Panc1 (cell line): ENCODE data around the gene TAS2R20. TPM values are rescaled to one million over a fixed set of nuclear protein-coding genes. Genes with fewer than 3 reads are reported as not detected.
"Not testable (repeated sequence)": the region's sequence is repeated elsewhere in the genome, so short reads cannot be mapped to it uniquely, and the experiment has no call there.

Source experiments
- ATAC-seq: fragments of 200-7000 bp; cut with Tn5 transposase; 2 replicates; pipeline ENCODE4 v1.9.1; 2020; ENCODE audit warnings: mild to moderate bottlenecking, moderate library complexity
- Bru-seq: library from RNA; stranded (reverse); fragments of 400-500 nt; gene quantifications from one replicate; lab custom pipeline; 2021; lab: Mats Ljungman, UMichigan
- BruChase-seq, 2 experiments: library from RNA; stranded (reverse); fragments of 400-500 nt; gene quantifications; one replicate each; lab custom pipeline; 2021; lab: Mats Ljungman, UMichigan
- BruUV-seq: library from RNA; stranded (reverse); fragments of 400-500 nt; replicated peaks from 2 replicates; lab custom pipeline; 2021; lab: Mats Ljungman, UMichigan
- CTCF ChIA-PET: fragments of 300-600 bp; sonication (Branson Sonifier 250); formaldehyde crosslinking; loops from one replicate; lab custom pipeline; 2022; ENCODE audit warnings: antibody characterized with exemption; lab: Charles Lee
- POLR2A ChIA-PET: fragments of 300-600 bp; sonication (Branson Sonifier 250); formaldehyde crosslinking; loops from one replicate; lab custom pipeline; 2022; ENCODE audit warnings: antibody characterized with exemption; lab: Charles Lee
- DNase-seq: peaks from one replicate; pipeline ENCODE4 v3.0.0-alpha.2; 2010; ENCODE audit warnings: low read depth, low spot score
- H3K27ac ChIP-seq: 2 replicates; pipeline ENCODE4 v1.5.1; 2011; ENCODE audit warnings: mild to moderate bottlenecking, low read length, inconsistent platforms
- H3K27me3 ChIP-seq: fragments of 200-500 bp; sonication (Bioruptor generic); 2 replicates; pipeline ENCODE4 v1.6.0; 2014; ENCODE audit warnings: low read length, inconsistent platforms; ENCODE audit not compliant: control insufficient read depth, insufficient read depth
- H3K36me3 ChIP-seq: fragments of 200-500 bp; sonication (Bioruptor generic); 2 replicates; pipeline ENCODE4 v1.5.1; 2014; ENCODE audit warnings: inconsistent platforms, mild to moderate bottlenecking, low read length, moderate library complexity; ENCODE audit not compliant: control insufficient read depth, insufficient read depth
- H3K4me1 ChIP-seq: 2 replicates; pipeline ENCODE4 v1.5.1; 2011; ENCODE audit warnings: inconsistent platforms, mild to moderate bottlenecking, low read length, moderate library complexity; ENCODE audit not compliant: control insufficient read depth, insufficient read depth
- H3K4me3 ChIP-seq, 2 experiments: 2 replicates each; pipeline ENCODE4 v1.5.1; 2011 to 2012; ENCODE audit warnings: low read depth in 2 of 2, low read length in 2 of 2, mild to moderate bottlenecking in 2 of 2, inconsistent platforms in 1 of 2, moderate library complexity in 1 of 2
- H3K9me3 ChIP-seq: fragments of 200-500 bp; sonication (Bioruptor generic); 2 replicates; pipeline ENCODE4 v1.5.1; 2014; ENCODE audit warnings: low read depth, mild to moderate bottlenecking, inconsistent platforms, low read length, moderate library complexity; ENCODE audit not compliant: control insufficient read depth, insufficient read depth
- POLR2AphosphoS5 ChIP-seq: IDR thresholded peaks from 2 replicates; pipeline ENCODE4 v1.6.1; 2012; ENCODE audit warnings: mild to moderate bottlenecking, low read depth, low read length, moderate library complexity
- SIN3A ChIP-seq: IDR thresholded peaks from 2 replicates; pipeline ENCODE4 v1.6.1; 2012; ENCODE audit warnings: low read depth, mild to moderate bottlenecking, low read length, moderate library complexity, borderline replicate concordance; ENCODE audit not compliant: insufficient read depth
- TCF7L2 ChIP-seq: IDR thresholded peaks from 2 replicates; pipeline ENCODE4 v1.6.1; 2011; ENCODE audit warnings: mild to moderate bottlenecking, low read depth, low read length, inconsistent platforms
- in situ Hi-C: cut with HindIII; loops from 2 replicates; pipeline ENCODE4 v1.10.0; 2016; ENCODE audit warnings: low sequenced_read_pairs, low pct_unique_long_range_greater_than_20kb
- intact Hi-C: fragments of 100-400 bp; cut with micrococcal nuclease; formaldehyde crosslinking; loops from one replicate; pipeline ENCODE4 v1.10.0; 2022; ENCODE audit not compliant: unreplicated experiment
- long read RNA-seq: library from polyadenylated mRNA; unstranded; transcript quantifications from one replicate; pipeline ENCODE4 v2.0.0, GENCODE V29; 2021; ENCODE audit not compliant: unreplicated experiment
- polyA plus RNA-seq: library from polyadenylated mRNA; unstranded; fragments of >200 nt; gene quantifications from one replicate; pipeline ENCODE4 v1.2.1, GENCODE V29; 2012; ENCODE audit warnings: missing spikeins; ENCODE audit not compliant: insufficient read length
- total RNA-seq: library from RNA; stranded (reverse); gene quantifications from one replicate; pipeline ENCODE4 v1.2.1, GENCODE V29; 2021; ENCODE audit not compliant: unreplicated experiment
- TF ChIP-seq, protein P1 (sequence below), 2 experiments: IDR thresholded peaks; 2 replicates each; pipeline ENCODE4 v1.6.1; 2011 to 2012; ENCODE audit warnings: low read depth in 2 of 2, control low read depth in 1 of 2, low read length in 1 of 2, mild to moderate bottlenecking in 1 of 2, moderate library complexity in 1 of 2; ENCODE audit not compliant: insufficient read depth in 1 of 2
- TF ChIP-seq, protein P2 (sequence below): fragments of 450-650 bp; IDR thresholded peaks from 2 replicates; pipeline ENCODE4 v1.5.1; 2017; ENCODE audit warnings: mild to moderate bottlenecking

TAS2R20 gene, protein sequence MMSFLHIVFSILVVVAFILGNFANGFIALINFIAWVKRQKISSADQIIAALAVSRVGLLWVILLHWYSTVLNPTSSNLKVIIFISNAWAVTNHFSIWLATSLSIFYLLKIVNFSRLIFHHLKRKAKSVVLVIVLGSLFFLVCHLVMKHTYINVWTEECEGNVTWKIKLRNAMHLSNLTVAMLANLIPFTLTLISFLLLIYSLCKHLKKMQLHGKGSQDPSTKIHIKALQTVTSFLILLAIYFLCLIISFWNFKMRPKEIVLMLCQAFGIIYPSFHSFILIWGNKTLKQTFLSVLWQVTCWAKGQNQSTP
- total RNA-seq (0.95 TPM), Bru-seq, nascent RNA (percentile 87 among the genes with signal in this experiment), BruChase-seq, experiment 1, labeled RNA remaining after a 2-hour chase (percentile 87 among the genes with signal in this experiment), BruChase-seq, experiment 2, labeled RNA remaining after a 6-hour chase (percentile 59 among the genes with signal in this experiment)
- polyA plus RNA-seq, result not detected
- long read RNA-seq, result 0 reads

- TF ChIP-seq, protein P1, sequence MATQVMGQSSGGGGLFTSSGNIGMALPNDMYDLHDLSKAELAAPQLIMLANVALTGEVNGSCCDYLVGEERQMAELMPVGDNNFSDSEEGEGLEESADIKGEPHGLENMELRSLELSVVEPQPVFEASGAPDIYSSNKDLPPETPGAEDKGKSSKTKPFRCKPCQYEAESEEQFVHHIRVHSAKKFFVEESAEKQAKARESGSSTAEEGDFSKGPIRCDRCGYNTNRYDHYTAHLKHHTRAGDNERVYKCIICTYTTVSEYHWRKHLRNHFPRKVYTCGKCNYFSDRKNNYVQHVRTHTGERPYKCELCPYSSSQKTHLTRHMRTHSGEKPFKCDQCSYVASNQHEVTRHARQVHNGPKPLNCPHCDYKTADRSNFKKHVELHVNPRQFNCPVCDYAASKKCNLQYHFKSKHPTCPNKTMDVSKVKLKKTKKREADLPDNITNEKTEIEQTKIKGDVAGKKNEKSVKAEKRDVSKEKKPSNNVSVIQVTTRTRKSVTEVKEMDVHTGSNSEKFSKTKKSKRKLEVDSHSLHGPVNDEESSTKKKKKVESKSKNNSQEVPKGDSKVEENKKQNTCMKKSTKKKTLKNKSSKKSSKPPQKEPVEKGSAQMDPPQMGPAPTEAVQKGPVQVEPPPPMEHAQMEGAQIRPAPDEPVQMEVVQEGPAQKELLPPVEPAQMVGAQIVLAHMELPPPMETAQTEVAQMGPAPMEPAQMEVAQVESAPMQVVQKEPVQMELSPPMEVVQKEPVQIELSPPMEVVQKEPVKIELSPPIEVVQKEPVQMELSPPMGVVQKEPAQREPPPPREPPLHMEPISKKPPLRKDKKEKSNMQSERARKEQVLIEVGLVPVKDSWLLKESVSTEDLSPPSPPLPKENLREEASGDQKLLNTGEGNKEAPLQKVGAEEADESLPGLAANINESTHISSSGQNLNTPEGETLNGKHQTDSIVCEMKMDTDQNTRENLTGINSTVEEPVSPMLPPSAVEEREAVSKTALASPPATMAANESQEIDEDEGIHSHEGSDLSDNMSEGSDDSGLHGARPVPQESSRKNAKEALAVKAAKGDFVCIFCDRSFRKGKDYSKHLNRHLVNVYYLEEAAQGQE (IDR thresholded peaks at IDR 0.05; ENCODE audit: insufficient read depth in 1 of 2, low read depth in 2 of 2, low read length in 1 of 2), result no peak
- TF ChIP-seq, protein P2, sequence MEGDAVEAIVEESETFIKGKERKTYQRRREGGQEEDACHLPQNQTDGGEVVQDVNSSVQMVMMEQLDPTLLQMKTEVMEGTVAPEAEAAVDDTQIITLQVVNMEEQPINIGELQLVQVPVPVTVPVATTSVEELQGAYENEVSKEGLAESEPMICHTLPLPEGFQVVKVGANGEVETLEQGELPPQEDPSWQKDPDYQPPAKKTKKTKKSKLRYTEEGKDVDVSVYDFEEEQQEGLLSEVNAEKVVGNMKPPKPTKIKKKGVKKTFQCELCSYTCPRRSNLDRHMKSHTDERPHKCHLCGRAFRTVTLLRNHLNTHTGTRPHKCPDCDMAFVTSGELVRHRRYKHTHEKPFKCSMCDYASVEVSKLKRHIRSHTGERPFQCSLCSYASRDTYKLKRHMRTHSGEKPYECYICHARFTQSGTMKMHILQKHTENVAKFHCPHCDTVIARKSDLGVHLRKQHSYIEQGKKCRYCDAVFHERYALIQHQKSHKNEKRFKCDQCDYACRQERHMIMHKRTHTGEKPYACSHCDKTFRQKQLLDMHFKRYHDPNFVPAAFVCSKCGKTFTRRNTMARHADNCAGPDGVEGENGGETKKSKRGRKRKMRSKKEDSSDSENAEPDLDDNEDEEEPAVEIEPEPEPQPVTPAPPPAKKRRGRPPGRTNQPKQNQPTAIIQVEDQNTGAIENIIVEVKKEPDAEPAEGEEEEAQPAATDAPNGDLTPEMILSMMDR, result no peak
- no peak for TF ChIP-seq POLR2AphosphoS5
- TF ChIP-seq SIN3A, result no peak
- no peak for TF ChIP-seq TCF7L2
- H3K4me3 ChIP-seq, result no peak within 1 kb of the TSS
- DNase-seq (no peak), ATAC-seq (no peak)
- ChIA-PET POLR2A (no interaction called here), CTCF (no interaction called here)
- no peaks in the 10 kb centered on the region for H3K36me3 ChIP-seq
- BruUV-seq, result no TSS peak
- H3K4me1 ChIP-seq, result no peaks in the 10 kb centered on the region
- in situ Hi-C loops, result no loop called here
- no peak within 1 kb of the TSS for H3K27ac ChIP-seq
- no peaks in the 10 kb centered on the region for H3K9me3 ChIP-seq
- no peaks in the 10 kb centered on the region for H3K27me3 ChIP-seq
- intact Hi-C loops, result no loop called here
Observed at GRCh38 chr12:10998204-10998603, at the start of gene TAS2R20. TSS of gene TAS2R20 (minus strand) at chr12:10998304. CDS start at chr12:10997875, 429 bp downstream.

GRCh38 chr12:11041366-11041765, 43.3 kb upstream of the TAS2R20 start:
- H3K9me3 ChIP-seq, ATAC-seq, DNase-seq, H3K4me1 ChIP-seq, POLR2A ChIA-PET, BruUV-seq, H3K27ac ChIP-seq, intact Hi-C loops, CTCF ChIA-PET, H3K36me3 ChIP-seq, H3K4me3 ChIP-seq, in situ Hi-C loops, H3K27me3 ChIP-seq: not testable (repeated sequence)

GRCh38 chr12:11040162-11040561, 42.1 kb upstream of the TAS2R20 start:
- Histone ChIP-seq H3K4me1 (no peaks in the 10 kb centered on the region), H3K4me3 (no peak overlapping the region), H3K9me3 (no peaks in the 10 kb centered on the region), H3K36me3 (no peaks in the 10 kb centered on the region), H3K27me3 (no peaks in the 10 kb centered on the region), H3K27ac (no peak overlapping the region)
- DNase-seq, result no peak
- BruUV-seq, result no TSS peak
- ATAC-seq, result no peak
- ChIA-PET POLR2A (no interaction called here), CTCF (no interaction called here)
- TF ChIP-seq POLR2AphosphoS5, result no peak
- TF ChIP-seq, protein P1 (IDR thresholded peaks at IDR 0.05; ENCODE audit: insufficient read depth in 1 of 2, low read depth in 2 of 2, low read length in 1 of 2), result no peak
- no peak for TF ChIP-seq TCF7L2
- TF ChIP-seq, protein P2, result no peak
- TF ChIP-seq SIN3A, result no peak
- in situ Hi-C loops (no loop called here), intact Hi-C loops (no loop called here)
